Stimulated activated CD8-positive, alpha-beta memory T cell treated with anti-CD3 and anti-CD28 coated beads, Interleukin-15, amount 100 ng/mL, for 1 hour (primary cell): ENCODE data around the gene CERS6.

Experiments
- DNase-seq: peaks from one replicate; pipeline ENCODE4 v3.0.0-alpha.2; 2020; ENCODE audit warnings: low read depth

CERS6 gene

GRCh38 chr2:168530982-168531622 lies 75.0 kb downstream of the CERS6 start:
- DNase-seq, result no peak

- no peak for DNase-seq
These were observed 78.9 kb downstream of the CERS6 start for GRCh38 chr2:168534926-168535325.

DNA sequence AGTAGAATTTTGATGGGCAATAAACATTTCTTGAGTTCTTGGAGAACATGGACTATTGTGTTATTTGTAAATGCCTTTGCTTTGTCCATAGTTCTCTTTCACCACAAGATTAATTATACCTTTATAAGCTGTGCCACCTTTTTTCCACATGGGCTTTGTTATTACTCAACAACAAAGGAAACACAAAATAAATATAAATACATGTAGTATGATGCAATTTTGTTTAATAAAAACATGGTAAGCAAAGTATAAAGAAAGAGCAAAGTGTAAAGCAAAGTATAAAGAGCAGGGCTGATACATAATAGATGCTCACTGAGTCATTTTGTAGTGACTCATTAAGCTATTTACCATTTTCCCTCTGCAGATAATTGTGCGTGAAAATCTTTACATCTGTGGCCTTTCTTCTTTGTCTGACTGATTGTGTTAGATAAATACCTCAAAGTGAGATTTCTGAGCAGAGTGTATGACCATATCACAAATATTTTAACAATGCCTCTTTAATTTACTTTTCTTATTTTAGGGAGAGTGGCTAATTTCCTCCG lies 80.9 kb downstream of the CERS6 start:
- no peak for DNase-seq

DNA sequence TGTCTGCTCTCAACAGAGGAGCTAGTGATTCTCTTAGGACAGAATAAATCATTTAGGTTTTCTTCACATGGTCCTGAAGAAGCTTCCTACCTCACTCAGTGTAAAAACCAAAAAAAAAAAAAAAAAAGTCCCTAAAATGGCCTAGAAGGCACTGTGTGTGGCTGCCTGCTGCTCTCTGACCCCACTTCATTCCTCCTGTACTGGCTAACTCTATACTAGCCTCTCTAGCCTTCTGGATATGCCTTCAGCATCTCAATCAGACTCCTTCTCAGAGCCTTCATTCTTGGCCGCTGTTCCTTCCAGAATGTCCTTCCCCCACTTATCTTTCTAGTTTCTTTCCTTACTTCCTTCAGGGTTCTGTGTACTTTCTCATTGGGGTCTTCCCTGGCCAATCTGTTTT lies 82.1 kb downstream of the CERS6 start:
- no peak for DNase-seq

DNA sequence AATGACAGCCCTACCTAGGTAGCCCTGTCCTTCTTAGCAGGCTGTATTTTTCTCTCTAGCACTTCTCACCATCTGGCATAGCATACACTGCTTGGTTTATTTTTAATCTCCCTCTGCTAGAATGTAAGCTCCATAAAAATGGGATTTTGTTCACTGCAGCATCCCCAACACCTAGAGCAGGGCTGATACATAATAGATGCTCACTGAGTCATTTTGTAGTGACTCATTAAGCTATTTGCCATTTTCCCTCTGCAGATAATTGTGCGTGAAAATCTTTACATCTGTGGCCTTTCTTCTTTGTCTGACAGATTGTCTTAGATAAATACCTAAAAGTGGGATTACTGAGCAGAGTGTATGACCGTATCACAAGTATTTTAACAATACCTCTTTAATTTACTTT lies 82.5 kb downstream of the CERS6 start:
- DNase-seq, result no peak

GRCh38 chr2:168539945-168540344 lies 83.9 kb downstream of the CERS6 start:
- DNase-seq, result no peak

- DNase-seq, result no peak
These were observed 85.8 kb downstream of the CERS6 start for GRCh38 chr2:168541858-168542257.

- DNase-seq, result no peak
These were observed 87.0 kb downstream of the CERS6 start for GRCh38 chr2:168543037-168543436.

GRCh38 chr2:168543935-168544334 lies 87.9 kb downstream of the CERS6 start:
- no peak for DNase-seq

DNA sequence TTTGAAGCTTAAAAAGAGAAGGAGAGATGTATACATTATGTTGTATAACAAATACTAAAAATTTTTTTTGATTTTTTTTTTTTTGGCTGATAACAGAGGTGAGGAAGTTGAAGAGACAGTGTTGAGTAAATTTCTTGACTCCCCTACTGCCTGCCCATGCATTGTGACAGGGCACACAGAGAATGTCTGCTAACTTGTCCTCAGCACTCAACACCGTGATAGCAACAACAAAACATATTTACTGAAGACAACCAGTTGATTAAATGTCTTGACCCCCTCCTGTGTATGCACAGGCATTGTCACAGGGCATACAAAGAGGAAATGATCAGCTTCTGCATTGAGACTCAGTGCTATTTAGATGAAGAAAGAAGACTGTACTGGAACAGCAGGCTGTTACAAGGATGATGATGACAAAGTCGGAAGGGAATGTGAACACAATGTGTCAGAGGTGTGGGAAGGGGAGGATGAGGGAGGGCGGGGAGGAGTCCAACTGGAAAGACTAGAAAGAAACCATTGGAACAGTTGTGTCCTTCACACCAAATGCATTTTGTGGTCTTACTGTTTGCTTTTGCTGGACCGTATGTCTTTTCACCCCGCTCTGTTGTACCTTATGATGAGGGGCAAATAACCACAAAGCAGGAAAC lies 89.5 kb downstream of the CERS6 start:
- DNase-seq, result no peak

DNA sequence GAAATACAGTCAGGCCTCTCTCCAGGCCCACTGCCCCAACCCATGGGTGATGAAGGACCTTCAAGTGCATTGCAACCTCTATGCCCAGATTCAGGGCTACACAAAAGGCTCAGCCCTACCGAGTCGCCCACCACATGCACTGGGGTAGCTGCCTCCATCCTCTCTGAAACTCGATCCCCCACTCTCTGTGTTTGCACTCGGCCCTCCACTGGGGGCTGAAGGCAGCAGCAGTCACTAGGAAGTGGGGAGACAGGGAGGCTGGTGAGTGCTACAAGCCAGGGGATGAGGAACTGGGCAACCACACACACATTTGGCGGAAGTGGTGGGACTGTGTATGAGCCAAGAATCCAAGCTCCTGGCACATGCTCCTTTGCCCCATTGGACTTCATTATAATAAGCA lies 94.6 kb downstream of the CERS6 start:
- no peak for DNase-seq

DNA sequence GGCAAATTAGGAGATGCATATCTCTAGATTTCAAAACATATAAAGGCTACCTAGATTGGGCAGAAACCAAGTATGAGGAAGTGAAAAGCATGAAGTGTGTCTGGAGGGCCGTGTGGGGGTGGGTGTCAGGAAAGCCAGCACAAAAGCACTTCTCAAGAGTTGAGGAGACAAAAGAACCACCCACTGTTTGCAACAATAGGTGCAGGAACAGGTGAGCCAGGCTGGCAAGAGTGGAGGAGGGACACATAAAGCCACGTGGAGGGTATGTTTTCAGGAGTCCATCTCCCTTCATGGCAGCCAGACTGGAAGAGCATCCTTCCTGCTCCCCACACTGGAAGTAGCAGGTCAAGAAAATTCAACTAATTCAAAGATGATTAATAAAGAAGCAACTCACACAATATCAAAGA lies 96.4 kb downstream of the CERS6 start:
- DNase-seq, result no peak

- DNase-seq, result no peak
These were observed 99.2 kb downstream of the CERS6 start for GRCh38 chr2:168555283-168555682.

GRCh38 chr2:168559187-168559586 lies 103.1 kb downstream of the CERS6 start:
- DNase-seq, result no peak

DNA sequence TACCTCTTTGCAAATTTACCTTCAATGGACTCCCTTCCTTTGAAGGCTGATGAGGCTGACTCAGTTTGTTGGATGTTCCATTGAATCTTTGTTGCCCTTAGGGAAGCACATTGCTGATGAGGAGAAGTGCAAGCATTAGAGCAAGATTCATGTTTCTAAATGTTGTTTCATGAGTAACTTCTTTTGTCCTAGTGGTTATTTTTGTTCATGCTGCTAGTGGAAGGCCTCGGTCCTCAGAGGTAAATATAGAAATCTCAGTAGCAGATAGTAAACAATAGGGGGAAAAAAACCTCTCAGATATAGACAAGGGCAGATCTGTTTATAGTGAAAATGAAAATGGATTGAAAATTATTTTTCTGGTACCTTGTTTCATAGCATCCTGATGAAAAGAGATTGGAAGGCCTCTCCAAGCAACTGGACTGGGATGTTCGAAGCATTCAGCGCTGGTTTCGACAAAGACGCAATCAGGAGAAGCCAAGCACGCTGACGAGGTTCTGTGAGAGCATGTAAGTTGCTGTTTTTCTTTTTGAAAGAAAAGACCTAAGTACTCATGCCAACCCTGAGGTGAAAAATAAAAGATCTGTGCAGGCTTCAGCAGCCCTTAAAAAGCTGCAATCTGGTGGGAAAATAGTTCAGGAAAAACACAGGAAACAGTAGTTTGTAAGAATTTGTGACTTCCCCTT lies 104.9 kb downstream of the CERS6 start:
- no peak for DNase-seq

DNA sequence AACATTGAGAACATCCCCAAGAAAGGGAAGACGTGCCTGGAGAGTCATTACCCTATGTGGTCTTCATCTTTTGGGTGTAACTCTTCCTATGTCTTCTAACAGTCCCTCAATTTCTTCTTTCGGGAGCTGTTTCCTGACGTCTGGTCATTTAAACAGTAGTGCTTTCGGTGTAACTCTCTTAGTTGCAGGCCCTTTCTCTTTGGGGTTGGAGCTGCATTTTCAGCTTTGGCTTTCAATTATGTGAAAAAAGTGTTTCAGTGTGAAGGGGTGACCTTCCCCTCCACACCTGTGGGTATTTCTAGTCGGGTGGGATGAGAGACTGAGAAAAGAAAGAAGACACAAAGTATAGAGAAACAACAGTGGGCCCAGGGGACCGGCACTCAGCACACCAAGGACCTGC lies 105.9 kb downstream of the CERS6 start:
- DNase-seq, result no peak

- DNase-seq, result no peak
These were observed 106.9 kb downstream of the CERS6 start for GRCh38 chr2:168562971-168563370.

- DNase-seq, result no peak
These were observed 108.6 kb downstream of the CERS6 start for GRCh38 chr2:168564641-168565040.

GRCh38 chr2:168565112-168565511 lies 109.0 kb downstream of the CERS6 start:
- DNase-seq, result no peak

- no peak for DNase-seq
These were observed 109.4 kb downstream of the CERS6 start for GRCh38 chr2:168565512-168565911.

DNA sequence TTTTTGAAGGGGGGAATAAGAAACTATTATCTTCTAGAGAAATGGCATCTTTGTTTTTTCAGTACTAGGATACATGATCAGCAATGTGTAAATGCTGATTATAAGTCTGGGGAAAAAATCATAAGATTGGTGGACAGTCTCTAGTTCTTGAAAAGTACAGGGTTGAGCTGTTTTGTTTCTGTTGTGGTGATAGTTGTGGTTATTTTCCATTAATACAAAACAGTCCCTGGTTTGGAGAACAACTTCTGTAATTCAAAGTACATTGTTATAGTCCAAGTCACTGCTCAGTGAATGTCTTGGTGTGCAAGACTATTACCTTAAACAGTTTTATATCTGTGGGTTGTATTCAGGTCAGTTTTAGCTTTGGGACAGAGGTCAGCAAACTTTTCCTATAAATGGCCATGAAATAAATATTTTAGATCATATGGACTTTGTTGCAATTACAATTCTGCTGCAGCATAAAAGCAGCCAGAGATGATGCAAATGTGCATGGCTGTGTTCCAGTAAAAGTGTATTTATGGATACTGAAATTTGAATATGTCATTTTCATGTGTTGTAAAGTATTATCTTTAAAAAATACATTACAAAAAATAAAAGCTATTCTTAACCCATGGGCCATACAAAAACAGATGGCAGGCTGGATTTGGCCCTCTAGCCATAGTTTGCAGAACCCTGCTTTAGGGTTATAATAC lies 111.0 kb downstream of the CERS6 start:
- no peak for DNase-seq

DNA sequence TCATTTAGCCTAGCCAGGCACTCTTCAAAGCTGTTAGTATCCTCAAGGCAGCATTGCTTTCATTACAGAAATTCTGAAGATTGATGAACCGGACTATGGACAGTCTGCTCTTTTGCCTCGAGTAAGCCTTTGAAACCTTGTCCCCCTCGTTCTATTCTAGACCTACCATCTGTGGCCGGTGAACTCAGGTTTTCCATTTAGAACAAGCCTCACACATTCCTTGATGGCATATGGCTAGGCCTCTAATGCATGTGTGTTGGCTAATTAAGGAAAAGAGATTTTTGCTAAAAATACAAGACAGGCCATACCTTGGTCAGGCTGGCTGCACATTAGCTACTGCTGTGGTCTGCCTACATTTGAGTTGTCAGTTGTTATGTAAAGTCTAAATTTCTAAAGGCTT lies 111.8 kb downstream of the CERS6 start:
- DNase-seq, result no peak
